ENCODE measurements around the gene JADE3. TPM values are rescaled to one million over a fixed set of nuclear protein-coding genes. Genes with fewer than 3 reads are reported as not detected.

The JADE3 gene
- total RNA-seq: 18.9 and 22.4 TPM in 2 replicates

DNA sequence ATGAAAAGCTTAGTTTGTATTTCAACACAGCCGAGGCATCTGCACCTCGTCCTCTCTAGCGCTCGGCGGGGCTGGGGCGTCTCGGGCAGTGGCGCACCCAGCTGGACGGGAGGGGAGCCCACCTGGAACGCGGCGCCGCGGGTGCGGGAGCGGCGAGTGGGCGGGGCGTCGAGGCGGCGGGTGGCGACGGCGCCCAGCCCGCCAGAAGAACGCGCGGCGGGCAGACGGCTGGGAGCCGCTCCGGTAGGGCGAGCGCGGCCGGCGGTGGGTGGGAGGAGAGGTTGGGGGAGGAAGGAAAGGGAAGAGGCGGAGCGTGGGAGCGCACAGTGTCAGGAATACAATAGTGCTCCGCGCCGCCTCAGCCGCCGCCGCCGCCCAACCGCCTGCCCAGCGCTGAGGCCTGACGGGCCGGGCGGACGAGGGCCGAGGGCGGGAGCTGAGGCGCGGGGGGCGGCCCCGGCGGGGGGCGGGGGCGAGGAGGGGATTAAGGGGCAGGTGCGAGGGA, at the start of gene JADE3:
Gene JADE3 (plus strand): TSS at position 324 of the 505 bp plus-strand sequence. CDS start 72,474 bp downstream, outside the sequence.

GRCh38 chrX:47078129-47079043, 166.2 kb downstream of the JADE3 start, which contains the start of gene RGN:
Gene RGN (plus strand): TSS chrX:47078443. CDS start chrX:47081145, 2,702 bp downstream.

Small RNA genes lying within 50 kb of the gene (small RNA-seq; reads per million reads assigned to genes)
- 0.21 reads per million for gene RNU6-1189P

Other genes with a start within 250 kb of the JADE3 start
- 27.1 and 29.9 TPM in 2 replicates for gene SLC9A7, start 153.3 kb upstream of the JADE3 start, total RNA-seq
- gene RP2, start 75.4 kb upstream of the JADE3 start, total RNA-seq: 33.0 and 45.2 TPM in 2 replicates
- gene RGN, start 166.0 kb downstream of the JADE3 start, total RNA-seq: 1.1 and 1.9 TPM in 2 replicates
- 49.0 and 49.5 TPM in 2 replicates for gene NDUFB11, start 232.3 kb downstream of the JADE3 start, total RNA-seq
- gene RBM10, start 232.8 kb downstream of the JADE3 start, total RNA-seq: 50.8 and 58.4 TPM in 2 replicates